HG02840 (cell line): ENCODE results near the gene PRPF40B.

Experiments
- ATAC-seq: cut with Tn5 transposase; IDR thresholded peaks from one replicate; pipeline ENCODE4 v1.9.1; 2021; ENCODE audit warnings: mild to moderate bottlenecking, moderate library complexity, moderate number of reproducible peaks; ENCODE audit not compliant: unreplicated experiment, low FRiP score

Gene PRPF40B

DNA sequence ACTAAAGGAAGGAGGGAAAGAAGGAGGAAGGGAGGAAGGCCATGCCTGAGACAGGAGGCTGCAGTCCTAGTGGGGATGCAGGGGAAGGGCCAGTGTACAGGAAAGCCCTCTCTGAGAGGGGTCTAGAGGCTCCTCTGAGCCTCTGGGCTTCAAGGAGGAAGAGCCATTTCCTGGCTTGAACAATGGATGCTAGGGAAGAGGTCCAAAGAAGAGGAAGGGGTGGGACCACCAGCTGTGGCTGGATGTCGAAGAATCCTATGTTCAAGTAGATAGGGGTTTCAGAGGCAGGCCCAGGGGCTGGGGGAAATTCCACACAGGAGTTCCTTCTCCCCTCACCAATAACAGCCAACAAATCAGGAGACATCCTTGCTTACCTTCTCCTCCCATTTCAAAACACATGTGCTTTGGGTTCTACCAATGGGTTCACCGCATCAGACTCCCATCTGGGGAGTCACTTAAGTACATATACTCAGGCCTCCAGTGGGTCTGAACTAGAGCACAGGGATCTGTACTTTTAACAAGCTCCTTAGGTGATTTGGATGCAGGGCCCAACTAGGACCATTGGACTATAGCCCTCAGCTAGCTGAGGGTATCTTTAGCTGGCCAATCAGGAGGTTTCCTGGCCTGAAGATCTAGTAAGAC is 32.4 kb downstream of the PRPF40B start:
- no peak for ATAC-seq

DNA sequence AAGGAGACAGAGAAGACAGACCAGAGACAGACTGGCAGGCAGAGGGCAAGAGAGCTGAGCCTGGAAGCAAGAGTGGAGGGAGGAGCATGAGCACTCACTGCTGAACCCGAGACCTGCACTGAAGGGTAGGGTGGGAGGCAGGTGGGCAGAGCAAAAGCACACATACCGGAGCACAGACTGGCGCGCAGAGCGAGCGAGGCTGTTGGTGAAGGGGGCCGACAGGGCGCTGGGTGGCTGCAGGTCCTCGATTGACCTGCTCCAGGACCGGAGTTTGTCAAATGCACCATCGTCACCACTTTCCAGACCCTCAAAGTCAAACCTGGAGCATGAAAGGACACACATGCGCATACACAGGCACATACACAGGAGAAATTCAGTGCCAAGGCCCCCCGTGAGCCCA is 34.9 kb downstream of the PRPF40B start:
- ATAC-seq: no peak

DNA sequence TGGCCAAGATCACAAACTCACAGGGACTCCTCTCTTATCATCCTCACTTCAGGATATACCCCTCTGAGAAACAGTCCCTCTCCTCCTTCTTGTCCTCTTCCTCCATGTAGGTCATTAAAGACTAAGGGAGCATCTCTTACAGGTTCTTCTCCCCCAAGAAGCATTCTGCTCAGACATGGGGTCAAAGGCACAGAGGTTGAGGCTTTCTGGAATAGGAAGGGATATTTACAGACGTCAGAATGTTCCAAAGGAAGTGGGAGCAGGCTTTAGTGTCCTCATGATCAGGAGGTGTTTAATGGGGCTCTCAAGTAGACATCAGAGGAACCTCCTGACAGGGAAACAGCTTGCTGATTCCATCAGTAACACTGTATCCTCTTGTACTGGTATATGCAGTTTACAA is 36.4 kb downstream of the PRPF40B start:
- no peak for ATAC-seq

DNA sequence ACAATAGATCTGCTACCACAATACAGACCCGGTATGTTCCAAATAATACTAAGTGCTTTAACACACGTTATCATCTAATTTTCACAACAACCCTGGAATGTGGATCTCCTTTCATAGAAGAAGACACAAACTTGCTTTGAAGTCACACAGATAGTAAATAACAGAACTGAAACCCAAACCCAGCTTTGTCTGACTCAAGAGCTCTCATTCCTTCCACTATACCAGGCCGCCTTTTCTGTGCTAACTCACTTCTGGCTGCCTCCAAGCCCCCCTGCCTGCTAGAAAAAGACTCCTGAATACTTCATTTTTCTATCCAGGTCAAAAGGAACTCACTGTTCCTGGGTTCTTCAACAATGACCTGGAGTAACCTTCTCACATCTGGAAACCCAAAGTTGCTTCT is 37.8 kb downstream of the PRPF40B start:
- ATAC-seq: no peak

DNA sequence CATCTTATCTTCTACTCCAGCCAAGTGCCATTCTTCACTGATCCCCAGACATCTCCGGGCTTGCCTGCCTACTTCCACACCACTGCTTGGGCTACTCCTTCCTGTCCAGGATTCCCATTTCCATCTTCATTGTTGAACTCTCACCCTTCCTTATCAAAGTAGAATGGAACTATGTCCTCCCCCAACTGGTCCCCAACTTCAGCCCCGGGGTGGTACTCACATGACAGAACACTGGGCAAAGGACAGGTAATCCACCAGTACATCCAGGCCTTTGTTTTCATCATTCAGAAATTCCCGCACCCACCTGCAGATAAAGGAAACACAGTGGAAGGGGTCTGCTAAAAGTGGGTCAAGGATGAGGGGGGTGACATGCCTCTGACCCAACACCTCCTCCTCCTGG is 38.4 kb downstream of the PRPF40B start:
- no peak for ATAC-seq

DNA sequence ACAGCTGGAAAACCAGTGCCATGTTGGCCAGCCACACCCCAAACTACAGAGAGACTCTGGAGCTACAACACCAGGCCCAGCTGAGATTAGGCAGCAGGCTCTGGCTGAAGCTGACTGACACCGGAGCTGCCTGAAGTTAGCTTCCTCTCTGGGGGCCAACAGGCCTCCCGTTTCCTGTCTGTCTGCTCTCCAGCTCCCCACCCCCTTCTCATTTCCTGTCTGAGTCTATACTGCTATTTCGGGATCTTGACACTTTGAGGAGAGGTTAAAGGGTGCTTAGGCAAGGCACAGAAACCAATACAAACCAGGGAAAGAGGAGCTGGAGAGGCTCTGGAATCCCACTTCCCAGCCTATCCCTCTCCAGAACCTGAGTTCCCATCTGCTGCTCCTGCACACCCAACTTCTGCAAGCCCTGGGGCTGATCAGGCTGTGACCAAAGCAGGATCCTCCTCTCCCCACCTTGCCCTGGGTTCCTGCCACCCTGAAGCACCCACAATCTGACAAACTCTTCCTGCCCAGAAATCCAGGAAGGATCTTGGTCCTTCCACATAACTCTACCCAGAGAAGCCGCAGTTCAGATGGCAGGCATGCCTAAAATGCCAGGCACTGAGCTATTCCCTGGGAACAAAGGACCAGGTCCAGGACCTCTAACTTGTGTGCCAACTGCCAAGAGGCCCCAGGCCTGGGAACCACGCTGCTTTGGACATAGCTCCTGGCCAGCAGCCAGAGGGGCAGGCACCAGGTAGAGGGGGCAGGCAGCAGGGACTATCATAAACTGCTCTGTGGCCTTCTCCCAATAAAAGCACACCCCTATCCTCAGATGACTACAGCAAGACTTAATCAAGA is 39.9 kb downstream of the PRPF40B start:
- peak; percentile 54 for ATAC-seq

DNA sequence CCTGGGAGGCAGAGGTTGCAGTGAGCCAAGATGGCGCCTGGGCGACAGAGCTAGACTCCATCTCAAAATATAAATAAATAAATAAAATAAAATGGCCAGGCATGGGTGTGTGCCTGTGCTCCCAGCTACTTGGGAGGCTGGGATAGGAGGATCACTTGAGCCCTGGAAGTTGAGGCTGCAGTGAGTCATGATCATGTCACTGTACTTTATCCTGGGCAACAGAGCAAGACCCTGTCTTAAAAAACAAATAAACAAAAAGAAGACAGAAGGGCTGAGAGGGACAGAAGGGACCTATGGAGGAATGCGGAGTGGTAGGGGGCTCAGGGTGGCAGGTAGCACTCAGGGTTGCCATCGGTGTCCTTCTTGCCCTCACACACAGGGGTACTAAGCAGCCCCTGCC is 40.8 kb downstream of the PRPF40B start:
- ATAC-seq: no peak

DNA sequence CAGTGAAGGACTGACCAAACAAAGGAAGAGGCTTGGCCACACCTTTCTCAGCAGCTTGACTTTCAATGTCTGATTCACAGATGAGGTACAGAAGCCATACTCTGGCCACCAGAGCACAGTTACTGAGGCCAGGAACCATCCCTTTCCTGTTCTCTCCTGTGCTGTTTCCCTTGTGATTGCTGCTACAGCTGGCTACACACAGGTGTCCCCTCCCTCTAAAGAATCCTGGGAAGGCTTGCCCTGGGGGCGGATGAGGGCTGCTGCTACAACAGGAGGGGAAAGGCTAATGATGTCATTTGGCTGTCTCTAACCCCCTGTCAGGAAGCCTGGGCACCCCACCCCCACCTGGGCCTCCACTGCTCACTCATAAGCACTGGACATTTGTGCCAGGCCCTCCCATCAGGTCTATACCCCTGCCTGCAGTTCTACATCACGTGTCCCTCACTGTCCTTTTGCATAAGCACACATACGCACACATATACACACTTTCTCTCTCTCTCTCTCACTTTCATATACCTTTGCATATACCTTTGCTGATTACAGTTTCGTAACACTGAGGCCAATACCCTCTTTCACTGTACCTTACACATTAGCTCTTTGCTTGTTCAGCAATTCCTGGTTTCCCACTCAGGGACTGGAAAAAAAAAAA is 41.4 kb downstream of the PRPF40B start:
- peak; percentile 52 for ATAC-seq

DNA sequence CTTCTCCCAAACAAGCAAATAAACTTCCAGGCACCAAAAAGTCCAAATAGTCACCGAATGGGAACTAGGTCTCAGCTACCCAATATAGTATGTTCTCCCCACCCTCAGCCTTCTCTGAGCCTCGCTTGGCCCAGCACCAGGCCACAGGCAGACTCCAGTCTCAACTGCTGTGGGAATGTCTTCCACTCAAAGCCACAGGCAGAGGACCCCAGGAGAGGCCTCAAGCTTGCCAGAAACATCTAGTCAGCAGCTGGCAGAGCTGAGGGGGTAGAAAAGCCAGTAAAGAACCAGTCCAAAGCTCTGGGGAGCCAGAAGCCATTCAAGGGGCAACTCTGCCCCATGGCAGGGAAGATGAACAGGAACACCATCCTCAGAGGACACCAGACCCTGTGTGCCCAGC is 42.0 kb downstream of the PRPF40B start:
- no peak for ATAC-seq

DNA sequence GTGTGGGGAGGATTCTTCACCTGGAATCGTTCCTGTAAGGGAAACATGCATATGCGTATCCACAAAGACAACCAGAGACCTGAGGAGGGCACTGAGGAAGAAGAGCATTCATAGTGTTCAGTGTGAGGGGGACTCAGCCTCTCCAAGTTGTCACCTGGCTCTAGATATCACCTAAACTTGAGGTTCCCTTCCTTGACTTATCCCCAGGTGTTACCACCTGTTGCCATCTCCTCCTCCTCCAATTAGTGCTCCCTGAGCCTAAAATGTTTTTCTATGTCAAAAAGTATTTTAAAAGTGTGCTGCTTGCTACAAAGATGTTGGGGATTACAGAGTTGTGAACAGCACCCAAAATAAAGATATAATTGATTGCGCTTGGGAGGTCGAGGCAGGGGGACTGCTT is 42.8 kb downstream of the PRPF40B start:
- no peak for ATAC-seq

DNA sequence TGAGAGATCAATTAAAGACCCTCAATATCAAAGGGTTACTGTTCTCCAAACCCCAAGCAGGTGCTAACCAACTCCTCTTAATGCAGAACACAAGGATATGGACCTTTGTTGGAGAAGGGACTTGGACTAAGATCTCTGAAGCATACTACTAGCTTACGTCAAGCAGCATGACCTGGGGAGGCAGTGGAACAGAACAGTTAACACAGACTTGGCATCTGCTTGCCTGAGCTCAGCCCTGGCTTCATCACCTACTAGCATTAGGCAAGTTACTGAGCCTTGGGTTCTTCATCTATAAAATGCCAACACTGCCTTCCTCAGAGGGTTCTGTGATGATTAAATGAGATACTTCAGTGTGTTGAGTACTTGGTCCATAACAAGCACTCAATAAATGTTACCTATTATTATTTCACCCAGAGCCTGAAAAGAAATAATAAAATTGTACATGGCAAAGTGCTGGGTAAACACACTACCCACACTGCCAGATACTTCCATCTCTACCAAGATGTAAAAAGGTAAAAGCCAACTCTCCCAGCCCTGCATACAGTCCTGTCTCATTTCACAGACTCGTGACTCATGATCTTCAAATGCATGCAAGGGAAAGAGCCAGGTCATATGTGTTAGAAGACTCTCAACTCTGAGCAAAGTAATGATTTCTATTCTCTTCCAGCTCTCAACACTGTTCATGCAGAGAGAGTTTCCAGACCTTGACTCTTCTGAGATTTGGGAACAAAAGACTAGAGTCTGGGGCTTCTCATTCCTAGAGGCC is 44.1 kb downstream of the PRPF40B start:
- no peak for ATAC-seq

DNA sequence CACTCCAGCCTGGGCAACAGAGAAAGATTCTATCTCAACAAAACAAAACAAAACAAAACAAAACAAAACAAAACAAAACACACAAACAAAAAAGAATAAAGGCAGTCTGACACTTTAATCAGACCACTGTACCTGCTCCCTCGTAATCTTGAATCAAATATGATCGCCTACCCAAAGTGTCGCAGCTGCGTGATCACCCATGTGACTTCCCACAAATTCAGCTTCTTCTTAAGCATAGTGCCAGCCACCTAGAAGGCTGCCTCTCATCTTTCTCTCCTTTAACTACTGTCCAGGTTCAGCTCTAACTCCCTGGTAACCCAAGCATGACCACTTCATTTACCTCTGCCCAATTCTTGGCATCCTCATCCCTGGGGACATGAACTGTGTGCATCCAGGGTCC is 46.4 kb downstream of the PRPF40B start:
- ATAC-seq: no peak

DNA sequence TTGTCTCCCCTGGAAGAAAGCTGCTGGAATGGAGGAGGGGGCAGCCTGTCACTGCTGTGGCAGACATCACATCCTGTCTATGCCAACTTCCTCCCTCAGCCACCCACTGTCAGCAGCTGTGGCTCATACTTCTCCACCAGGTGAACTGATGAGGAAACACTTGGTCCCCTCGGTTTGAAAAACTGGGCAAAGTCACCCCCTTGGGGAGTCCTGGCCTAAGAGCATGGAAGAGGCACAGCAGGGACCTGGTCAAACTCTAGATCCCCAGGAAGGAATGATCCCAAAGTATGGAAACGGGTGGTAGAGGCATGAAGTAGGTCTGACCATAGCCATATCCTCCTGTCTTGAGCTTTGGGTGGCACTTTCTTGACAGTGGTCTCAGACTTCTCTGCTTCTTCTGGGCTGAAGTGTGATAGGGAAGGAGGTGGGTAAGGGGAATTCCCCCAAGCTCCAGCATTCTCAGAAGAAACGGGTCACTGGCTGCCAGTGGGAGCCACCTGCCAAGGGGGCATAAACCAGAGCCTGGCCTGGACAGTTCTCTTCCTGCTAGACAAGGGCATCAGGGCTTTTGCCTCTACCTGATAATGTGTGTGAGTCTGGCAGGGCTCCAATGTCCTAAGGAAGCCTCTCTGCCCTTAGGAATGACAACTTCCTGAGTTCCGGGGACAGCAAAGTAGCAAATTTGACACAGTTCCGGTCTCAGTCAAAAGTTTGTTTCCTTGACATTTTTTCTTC is 47.8 kb downstream of the PRPF40B start:
- ATAC-seq: no peak

DNA sequence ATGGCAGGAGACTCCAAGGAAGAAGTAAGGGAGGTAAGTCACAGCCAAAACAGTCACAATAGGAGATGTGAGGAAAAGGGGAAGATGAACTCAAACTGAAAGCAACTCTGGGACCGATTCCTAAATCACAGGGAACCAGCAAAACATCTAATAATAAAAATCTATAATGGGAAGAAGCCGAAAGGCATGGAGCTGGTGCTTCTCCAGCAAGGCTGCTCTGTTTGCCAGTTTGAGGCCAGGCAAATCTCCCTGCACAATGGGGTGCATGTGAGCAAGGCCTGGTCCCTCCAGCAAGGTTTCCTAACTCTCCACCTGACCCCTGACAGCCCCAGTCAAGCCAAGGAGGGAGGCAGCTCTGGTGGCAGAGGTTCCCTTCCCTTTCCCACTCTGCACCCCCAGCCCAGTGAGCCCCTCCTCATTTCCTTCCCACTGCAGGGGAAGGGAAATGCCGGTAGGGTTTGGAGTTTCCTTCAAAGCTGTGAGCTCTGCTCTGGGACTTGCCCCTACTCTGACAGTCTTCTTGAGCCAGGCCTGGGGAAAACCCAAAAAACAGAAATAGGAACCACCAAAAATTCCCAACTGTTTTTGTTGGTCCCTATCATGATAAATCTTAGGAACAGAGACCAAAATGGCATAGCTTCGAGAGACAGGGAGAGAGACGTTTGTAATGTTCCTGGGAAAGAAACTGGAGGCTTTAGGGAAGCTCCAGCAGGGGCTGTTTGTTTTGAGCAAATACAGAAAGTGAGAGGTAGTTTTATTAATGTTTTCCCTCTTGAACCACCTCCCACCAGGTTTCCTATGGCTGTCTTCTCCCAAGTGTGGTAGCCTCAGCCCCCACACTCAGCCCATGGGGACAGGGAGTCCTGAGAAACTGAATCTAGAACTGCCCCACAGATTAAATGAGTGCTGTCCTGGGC is 49.2 kb downstream of the PRPF40B start:
- ATAC-seq: no peak

DNA sequence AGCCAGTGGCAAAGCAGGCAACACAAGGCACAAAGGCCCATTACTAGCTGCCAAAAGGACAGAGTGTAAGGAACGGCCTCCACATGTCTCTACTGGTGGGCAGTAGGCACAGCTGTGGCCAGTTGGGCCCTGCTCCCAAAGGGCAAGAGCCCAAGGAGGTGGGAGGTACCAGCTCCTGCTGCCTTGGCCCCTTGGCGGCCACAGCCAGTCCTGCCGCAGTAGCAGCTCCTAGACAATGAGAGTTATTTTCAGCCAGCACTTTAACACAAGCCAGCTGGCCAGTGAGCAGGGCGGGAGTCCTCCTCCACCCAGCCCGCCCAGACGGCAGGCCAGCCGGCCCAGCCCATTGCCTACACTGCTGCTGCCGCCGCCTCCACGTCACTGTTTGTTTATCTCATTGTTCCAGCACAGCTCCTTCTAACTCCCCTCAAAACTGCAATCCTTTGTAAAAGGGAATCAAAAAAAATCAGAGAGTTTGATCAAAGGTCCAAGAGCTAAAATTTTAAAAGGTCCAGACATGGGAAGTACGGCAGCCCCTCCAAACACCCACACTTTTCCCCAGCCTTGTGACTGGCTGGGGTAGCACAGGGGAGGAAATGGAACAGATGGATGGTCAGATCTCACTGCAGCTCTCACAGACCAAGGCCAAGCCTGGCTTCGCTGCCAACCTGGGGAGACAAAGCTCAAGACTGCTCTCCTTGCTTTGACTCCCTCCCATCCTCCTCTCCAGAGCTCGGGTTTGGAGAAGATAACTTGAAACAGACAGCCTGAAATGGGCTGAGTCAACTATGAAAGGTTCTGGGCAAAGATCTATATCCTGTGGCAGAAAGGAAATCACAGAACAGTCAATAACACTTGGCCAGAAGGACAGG is 50.3 kb downstream of the PRPF40B start:
- ATAC-seq: no peak

DNA sequence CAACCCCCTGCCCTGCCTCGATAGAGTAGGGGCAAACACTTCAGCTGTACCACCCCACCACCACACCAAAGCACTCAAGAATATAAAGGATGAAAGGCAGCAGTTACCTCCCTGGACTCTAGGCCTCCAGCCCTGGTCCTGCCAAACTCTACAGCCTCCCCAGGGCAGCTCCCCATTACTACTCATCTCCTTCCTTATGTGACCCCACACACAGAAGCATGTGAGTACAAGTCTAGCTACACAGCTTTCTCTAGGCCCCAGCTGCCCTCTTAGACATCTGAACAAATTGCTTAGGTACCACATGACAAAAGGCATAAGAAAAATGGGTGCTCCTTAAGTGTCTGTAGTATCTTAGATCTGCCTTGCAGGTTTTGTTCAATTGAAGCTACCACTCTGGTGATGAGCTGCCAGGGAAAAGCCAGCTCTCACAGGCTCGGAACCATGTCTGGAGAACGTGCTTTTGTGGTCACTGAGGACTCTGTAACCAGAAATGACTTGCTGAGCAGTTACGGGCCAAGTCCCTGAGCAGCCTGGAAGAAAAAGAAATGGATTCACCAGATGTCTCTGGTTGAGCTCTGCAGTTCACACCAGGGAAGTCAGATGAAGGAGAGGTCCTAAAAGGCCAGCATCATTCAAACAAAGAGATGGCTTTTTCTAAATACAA is 51.1 kb downstream of the PRPF40B start:
- no peak for ATAC-seq

DNA sequence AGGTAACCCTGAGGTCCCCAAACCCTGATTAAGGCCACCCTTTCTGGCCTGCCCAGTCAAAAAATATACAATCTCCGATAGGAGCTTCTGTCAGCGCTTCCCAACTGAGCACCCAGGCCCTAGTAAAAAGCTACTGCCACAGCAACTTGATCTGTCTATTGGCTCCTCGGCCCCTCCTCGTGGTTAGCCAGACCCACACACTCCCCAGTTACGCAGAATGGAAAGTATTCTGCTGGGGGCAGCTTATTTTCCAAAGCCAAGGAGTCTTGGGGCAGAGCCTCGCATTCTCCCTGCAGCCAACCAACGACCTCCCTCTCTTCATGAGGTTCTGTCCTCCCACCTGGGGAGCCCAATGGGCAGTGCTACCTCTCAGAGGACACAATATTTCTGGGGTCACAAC is 51.8 kb downstream of the PRPF40B start:
- ATAC-seq: no peak

DNA sequence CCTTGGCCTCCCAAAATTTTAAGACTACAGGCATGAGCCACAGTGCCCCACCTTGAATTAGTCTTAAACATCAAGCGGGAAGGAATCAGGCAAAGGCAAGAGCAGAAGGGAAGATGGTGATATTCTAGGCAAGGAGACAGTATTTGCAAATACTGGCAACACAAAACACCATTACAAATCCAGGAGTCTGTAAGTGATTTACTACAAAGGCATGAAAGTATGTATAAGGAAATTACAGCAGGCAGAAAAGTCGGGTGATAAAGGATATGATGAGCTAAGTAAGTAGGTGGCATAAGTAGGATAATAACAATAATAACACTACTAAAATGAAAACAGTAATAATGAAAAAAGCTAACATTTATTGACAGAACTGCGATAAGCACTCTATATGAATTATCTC is 55.4 kb downstream of the PRPF40B start:
- no peak for ATAC-seq
